GM21737 (cell line): ENCODE measurements around the gene ZNF506.
A peak's percentile ranks its signal among the peaks of the same experiment; 100 is the strongest.
"Not testable (repeated sequence)": the region's sequence is repeated elsewhere in the genome, so short reads cannot be mapped to it uniquely, and the experiment has no call there.

ENCODE experiments used
- ATAC-seq: cut with Tn5 transposase; IDR thresholded peaks from one replicate; pipeline ENCODE4 v1.9.1; 2021; ENCODE audit warnings: mild to moderate bottlenecking, moderate library complexity; ENCODE audit not compliant: unreplicated experiment

Gene ZNF506

GRCh38 chr19:19781791-19782190 lies 39.8 kb downstream of the ZNF506 start:
- ATAC-seq: not testable (repeated sequence)

GRCh38 chr19:19778666-19779065 lies 42.9 kb downstream of the ZNF506 start:
- ATAC-seq: no peak

- ATAC-seq: no peak
Observed at GRCh38 chr19:19777692-19778091, 43.9 kb downstream of the ZNF506 start.

- ATAC-seq: peak; percentile 98
Observed at GRCh38 chr19:19776206-19777008, 45.1 kb downstream of the ZNF506 start.

- ATAC-seq: no peak
Observed at GRCh38 chr19:19775891-19776205, 45.7 kb downstream of the ZNF506 start.

GRCh38 chr19:19774354-19775033 lies 47.1 kb downstream of the ZNF506 start:
- no peak for ATAC-seq

GRCh38 chr19:19771963-19772362 lies 49.6 kb downstream of the ZNF506 start:
- not testable (repeated sequence) for ATAC-seq

- not testable (repeated sequence) for ATAC-seq
Observed at GRCh38 chr19:19769971-19770370, 51.6 kb downstream of the ZNF506 start.

- no peak for ATAC-seq
Observed at GRCh38 chr19:19758164-19758563, 63.4 kb downstream of the ZNF506 start.

- ATAC-seq: no peak
Observed at GRCh38 chr19:19752760-19753403, 68.7 kb downstream of the ZNF506 start.

- ATAC-seq: no peak
Observed at GRCh38 chr19:19751846-19752245, 69.7 kb downstream of the ZNF506 start.

- no peak for ATAC-seq
Observed at GRCh38 chr19:19750842-19751790, 70.4 kb downstream of the ZNF506 start.

GRCh38 chr19:19749908-19750841 lies 71.4 kb downstream of the ZNF506 start:
- ATAC-seq: no peak

- ATAC-seq: no peak
Observed at GRCh38 chr19:19749117-19749907, 72.2 kb downstream of the ZNF506 start.

- ATAC-seq: no peak
Observed at GRCh38 chr19:19748249-19748938, 73.2 kb downstream of the ZNF506 start.

GRCh38 chr19:19747357-19748220 lies 74.0 kb downstream of the ZNF506 start:
- ATAC-seq: no peak
